GM19239 (cell line): ENCODE results near the gene AKAP13.

Experiments
- DNase-seq: peaks from one replicate; pipeline ENCODE4 v3.0.0; 2011; ENCODE audit warnings: low spot score; ENCODE audit not compliant: insufficient read length
- FAIRE-seq: peaks from 2 replicates; lab custom pipeline; 2011; peaks lifted over from hg19 to GRCh38; lab: Jason Lieb, UNC

AKAP13 gene

GRCh38 chr15:85753791-85754452, 373.5 kb downstream of the AKAP13 start:
- DNase-seq (no peak), FAIRE-seq (no peak)

DNA sequence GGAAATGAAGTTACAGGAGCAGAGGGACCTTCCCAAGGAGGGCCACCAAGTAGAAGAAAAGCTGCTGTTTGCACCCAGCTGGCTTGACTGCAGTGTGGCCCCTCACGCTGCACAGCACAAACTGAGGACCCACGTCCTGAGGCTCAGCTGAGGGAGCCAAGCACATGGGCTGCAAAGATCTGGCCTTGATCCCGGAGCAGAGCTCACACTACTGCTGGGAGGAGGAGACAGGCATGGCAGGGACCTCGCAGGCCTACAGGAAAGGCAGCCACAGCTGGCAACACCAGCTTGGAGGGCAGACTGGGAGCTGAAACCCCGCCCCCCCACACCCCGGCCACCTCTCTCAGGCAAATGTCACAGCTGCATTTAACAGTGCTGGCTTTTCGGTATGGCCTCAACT, 374.6 kb downstream of the AKAP13 start:
- no peak for DNase-seq
- no peak for FAIRE-seq

GRCh38 chr15:85755471-85755870, 375.1 kb downstream of the AKAP13 start:
- DNase-seq (no peak), FAIRE-seq (no peak)

- FAIRE-seq (no peak), DNase-seq (no peak)
Observed at GRCh38 chr15:85755942-85756341, 375.5 kb downstream of the AKAP13 start.

GRCh38 chr15:85756411-85757072, 376.1 kb downstream of the AKAP13 start:
- DNase-seq (no peak), FAIRE-seq (no peak)

DNA sequence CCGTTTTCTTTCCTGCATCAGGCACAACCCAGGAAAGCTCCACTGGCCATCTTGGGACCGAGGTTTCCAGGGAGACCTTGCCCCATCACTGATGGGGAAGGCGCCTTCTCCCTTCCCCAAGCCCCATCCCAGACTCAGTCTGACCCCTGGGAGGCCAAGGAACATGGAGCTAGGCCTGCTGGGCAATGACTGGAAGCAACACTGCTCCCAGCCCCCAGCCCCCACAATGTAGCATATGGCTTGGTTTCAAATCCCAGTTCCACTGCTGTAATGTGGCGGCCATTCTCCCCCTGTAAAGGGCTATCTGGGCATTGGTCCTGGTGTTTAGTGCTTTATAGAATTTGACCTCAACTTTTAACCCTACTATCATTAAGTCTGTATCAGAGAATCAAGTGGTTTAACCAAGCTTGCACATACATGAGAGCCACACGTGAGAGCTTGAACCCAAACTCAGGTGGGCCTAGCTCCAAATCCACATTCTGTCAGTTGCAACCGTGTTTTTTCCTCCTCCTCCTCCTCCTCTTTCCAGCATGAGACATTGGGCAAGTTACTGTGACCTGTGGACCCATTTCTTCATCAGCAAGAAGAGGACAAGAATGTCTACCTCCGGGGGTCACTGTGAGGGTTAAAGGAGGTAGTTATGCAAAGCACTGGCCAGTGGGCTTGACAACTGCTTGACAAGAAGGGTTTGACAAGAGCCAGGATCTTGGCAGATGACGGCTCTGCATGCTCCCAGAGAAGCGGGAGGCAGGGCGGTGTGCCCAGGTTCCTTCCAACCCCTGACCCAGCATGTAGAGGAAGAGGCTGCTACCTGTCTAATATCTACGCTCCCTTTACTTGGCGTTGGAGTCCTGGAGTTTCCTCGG, 376.9 kb downstream of the AKAP13 start:
- DNase-seq (no peak), FAIRE-seq (no peak)

GRCh38 chr15:85757939-85758654, 377.7 kb downstream of the AKAP13 start:
- no peak for FAIRE-seq
- DNase-seq: no peak

- FAIRE-seq (no peak), DNase-seq (no peak)
Observed at GRCh38 chr15:85758655-85758978, 378.2 kb downstream of the AKAP13 start.

DNA sequence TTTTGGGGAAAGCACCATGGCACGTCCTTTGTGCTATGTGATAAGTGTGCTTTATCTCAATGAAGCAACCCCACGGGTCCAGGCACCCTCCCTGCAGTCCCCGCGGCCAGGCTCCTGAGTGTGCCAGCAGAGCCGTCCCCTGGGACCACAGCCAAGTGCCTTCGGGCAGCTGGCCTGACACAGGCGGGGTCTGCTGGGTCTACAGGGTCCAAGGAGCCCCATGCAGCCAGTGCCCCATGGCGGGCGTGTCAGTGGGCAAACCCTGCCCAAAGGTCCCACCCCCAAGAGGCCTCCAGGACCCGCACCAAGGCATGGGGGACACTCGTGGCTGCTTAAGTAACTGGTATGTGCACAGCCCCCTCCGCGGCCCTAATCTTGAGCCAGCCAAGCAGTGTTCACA, 379.0 kb downstream of the AKAP13 start:
- DNase-seq: no peak
- FAIRE-seq: no peak

- FAIRE-seq (no peak), DNase-seq (no peak)
Observed at GRCh38 chr15:85760049-85760448, 379.6 kb downstream of the AKAP13 start.

DNA sequence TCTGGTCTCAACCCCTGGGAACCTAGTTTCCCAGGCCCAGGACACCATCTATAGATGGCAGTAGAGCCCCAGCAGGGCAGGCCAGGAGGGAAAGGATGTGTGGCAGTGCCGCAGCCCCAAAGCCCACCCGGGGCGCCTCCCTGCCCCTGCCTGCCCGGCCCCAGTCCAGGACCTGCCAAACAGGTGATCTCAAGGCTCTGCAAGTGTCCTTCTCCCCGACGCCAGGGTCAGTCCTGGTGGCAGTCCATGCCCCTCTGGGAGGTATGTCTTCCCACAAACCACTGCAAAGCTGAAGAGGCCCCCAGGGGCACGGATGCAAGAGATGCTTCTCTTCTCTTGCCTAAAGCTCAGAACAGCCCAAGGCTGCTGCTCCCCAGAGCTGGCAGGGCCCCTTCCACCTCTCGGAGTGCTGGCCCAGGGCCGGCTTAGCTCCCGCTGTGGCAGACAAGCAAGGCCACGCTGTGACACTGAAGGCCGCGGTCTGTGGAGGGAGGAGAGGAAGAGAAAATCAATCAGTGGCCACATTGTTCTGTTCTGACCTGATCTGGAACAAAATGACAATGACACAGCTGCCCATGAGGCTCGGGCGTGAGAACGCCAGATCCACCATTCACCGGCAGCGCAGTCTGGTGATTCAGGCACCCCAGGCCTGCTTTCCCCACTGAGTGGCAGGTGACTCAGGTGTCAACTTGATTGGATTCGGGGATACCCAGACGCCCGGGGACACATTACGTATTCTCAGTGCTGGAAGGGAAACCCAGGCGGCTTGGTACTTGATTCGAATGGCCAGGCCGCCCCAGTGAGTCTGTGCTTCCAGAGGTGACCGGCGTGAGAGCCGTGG, 380.3 kb downstream of the AKAP13 start:
- FAIRE-seq: no peak

GRCh38 chr15:85761635-85762034, 381.2 kb downstream of the AKAP13 start:
- DNase-seq (no peak), FAIRE-seq (no peak)

More for the DNA sequence above, 380.3 kb downstream of the AKAP13 start:
- DNase-seq: no peak

DNA sequence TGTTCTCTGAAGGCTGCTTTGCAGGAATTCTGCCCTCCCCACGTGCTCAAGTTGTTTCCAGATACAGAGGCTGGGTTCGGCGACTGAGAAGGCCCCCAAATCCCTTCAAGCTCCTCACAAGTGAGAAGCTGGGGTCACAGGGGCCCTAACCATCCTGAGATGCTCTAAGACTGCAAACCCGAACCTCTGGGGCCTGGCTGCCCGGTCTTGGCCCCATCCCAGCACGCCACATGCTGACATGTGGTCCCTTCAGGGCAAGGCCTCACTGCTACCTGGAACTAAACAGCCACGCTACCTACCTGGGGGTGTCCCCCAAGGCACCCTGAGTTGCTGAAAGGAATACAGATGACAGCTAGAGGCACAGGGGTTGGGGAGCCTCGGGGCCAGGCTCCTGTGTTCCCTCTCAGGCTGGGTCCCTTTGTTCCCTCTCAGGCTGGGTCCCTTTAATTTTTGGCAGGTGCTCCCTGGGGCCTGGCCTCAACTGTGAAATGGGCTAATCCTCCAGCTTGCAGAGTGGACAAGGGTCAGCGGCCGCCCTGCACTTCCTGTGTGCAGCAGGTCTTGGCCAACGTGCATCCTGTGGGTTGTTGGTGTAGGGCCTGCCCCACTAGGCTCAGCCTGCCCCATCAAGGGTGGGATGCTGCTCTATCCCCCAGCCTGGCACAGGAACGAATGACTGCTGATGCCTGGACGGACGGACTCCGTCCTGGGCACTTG, 381.8 kb downstream of the AKAP13 start:
- FAIRE-seq: no peak

GRCh38 chr15:85762756-85763127, 382.3 kb downstream of the AKAP13 start:
- no peak for FAIRE-seq
- DNase-seq: no peak

More for the DNA sequence above, 381.8 kb downstream of the AKAP13 start:
- DNase-seq: no peak

- FAIRE-seq (no peak), DNase-seq (no peak)
Observed at GRCh38 chr15:85763157-85763556, 382.8 kb downstream of the AKAP13 start.

DNA sequence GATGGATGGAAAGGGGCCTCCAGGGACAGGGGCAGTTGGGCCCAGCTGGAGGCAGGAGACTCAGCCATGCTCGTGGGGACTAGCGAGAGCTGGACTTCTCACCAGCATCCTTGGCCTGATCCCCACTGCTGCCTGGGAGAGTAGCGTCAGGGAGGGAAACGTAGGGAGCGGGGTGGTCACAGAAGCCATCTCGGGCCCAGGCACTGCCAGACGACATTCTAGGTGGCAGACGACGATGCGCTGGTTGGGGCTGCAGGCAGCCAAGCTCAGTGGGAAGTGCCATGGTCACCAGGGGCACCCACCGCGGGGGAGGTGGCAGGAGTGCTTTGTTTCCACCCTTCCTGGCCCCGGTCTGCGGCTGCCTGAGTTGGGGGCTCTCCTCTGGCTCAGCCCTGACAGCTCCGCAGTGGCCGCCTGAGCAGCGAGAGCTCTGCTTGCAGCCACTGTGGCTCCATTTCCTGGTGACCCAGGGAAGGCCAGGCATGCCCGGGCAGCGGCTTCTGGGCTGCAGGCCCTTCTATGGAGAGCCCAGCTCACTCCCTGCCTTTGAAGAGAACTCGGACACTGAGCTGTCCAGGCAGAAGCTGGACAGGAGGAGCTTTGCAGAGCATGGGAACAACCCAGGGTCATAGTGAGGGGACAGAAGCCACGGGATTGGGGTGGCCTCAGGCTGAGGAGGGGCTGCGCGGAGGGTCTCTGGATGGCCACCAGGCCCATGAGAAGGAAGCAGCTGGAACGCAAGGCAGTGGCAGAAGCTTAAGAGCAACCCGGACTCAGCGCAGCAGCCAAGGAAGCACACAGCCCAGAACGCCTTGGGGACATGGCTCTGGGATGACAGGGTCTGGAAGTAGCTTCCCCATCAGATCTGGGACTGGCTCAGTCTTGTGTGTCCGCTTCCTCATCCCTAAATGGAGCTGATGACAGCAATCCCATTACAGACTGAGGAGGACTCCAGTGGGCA, 383.6 kb downstream of the AKAP13 start:
- FAIRE-seq (no peak), DNase-seq (no peak)

DNA sequence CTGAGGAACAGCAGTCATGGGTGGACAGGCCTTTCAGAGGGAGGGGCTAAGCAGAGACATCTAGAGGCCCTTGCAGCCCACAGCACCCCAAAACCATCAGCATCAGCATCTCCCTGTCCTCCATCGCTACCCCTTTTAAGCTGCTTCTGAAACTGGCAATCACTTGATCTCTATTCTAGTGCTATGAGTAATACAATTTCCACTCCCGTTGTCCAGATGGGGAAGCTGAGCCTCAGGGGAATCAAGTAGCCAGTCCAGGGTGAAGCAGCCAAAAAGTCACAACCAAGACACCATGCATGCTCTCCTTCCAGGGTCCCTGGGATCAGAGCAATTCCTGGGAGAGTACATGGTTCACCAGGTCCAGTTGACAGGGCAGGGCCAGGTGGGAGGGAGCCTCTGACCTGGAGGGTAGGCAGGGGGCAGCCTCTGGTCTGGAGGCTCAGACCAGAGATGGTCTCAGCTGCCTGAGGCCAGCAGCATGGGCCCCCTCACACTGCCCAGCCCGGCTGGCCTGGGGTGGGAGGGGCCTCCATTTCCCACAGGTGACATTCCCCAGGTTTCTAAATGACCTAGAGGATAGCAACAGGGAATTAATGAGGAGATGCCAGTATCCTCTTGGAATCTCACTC, 384.4 kb downstream of the AKAP13 start:
- no peak for DNase-seq
- FAIRE-seq: no peak
